ENCODE measurements around the gene KHNYN. TPM values are rescaled to one million over a fixed set of nuclear protein-coding genes. Genes with fewer than 3 reads are reported as not detected.
"Not testable (repeated sequence)": the region's sequence is repeated elsewhere in the genome, so short reads cannot be mapped to it uniquely, and the experiment has no call there.

KHNYN gene
- total RNA-seq, 4 donors from 2014 or later = 66.0 to 147 (median 90.6) TPM

GRCh38 chr14:24443053-24443665 is 13.4 kb downstream of the KHNYN start:
- intact Hi-C loops (cut with DNase I; ENCODE audit: low total_unique reads) = loop anchor here (5.0 kb wide), 1 partner anchor 1936 kb away; no protein-coding TSS in a partner anchor
- peak in 1 of 2 donors; percentile 14 for DNase-seq (ENCODE audit: low spot score in 2 of 2)
- 5% methylated on average over 6 of the region's 7 CpGs for WGBS, 2 donors
- H3K4me3 ChIP-seq (ENCODE audit: low read depth, poor library complexity, severe bottlenecking) = no peak overlapping the region
- TF ChIP-seq CTCF (IDR thresholded peaks at IDR 0.05) = no peak
- no peak for TF ChIP-seq POLR2A (IDR thresholded peaks at IDR 0.05)

GRCh38 chr14:24450828-24451227 is 21.1 kb downstream of the KHNYN start:
- WGBS, 2 donors = 89 to 90% methylated on average over 2 of the region's 2 CpGs

GRCh38 chr14:24456980-24457379 is 27.2 kb downstream of the KHNYN start:
- peak in 1 of 2 donors; percentile 4 for DNase-seq (ENCODE audit: low spot score in 2 of 2)
- intact Hi-C loops (cut with DNase I; ENCODE audit: low total_unique reads) = no loop called here
- no peak overlapping the region for H3K4me3 ChIP-seq (ENCODE audit: low read depth, poor library complexity, severe bottlenecking)
- TF ChIP-seq POLR2A (IDR thresholded peaks at IDR 0.05) (no peak), CTCF (IDR thresholded peaks at IDR 0.05) (no peak)

More at GRCh38 chr14:24450828-24451227, 21.1 kb downstream of the KHNYN start:
- intact Hi-C loops (cut with DNase I; ENCODE audit: low total_unique reads); H3K4me3 ChIP-seq (ENCODE audit: low read depth, poor library complexity, severe bottlenecking); DNase-seq (ENCODE audit: low spot score in 2 of 2): not testable (repeated sequence)

GRCh38 chr14:24458736-24459135 is 29.0 kb downstream of the KHNYN start:
- 74 to 92% methylated on average over 1 of the region's 1 CpG for WGBS, 2 donors
- intact Hi-C loops (cut with DNase I; ENCODE audit: low total_unique reads) = no loop called here
- H3K4me3 ChIP-seq (ENCODE audit: low read depth, poor library complexity, severe bottlenecking) = no peak overlapping the region
- TF ChIP-seq CTCF (IDR thresholded peaks at IDR 0.05) (no peak), POLR2A (IDR thresholded peaks at IDR 0.05) (no peak)
- DNase-seq (ENCODE audit: low spot score in 2 of 2) = peak in 1 of 2 donors; percentile 70

GRCh38 chr14:24459331-24459730 is 29.6 kb downstream of the KHNYN start:
- intact Hi-C loops (cut with DNase I; ENCODE audit: low total_unique reads) = no loop called here
- H3K4me3 ChIP-seq (ENCODE audit: low read depth, poor library complexity, severe bottlenecking) = no peak overlapping the region
- 76 to 89% methylated on average over 3 of the region's 3 CpGs for WGBS, 2 donors
- no peak for TF ChIP-seq POLR2A (IDR thresholded peaks at IDR 0.05)
- TF ChIP-seq CTCF (IDR thresholded peaks at IDR 0.05) = no peak
- peak in 1 of 2 donors; percentile 46 for DNase-seq (ENCODE audit: low spot score in 2 of 2)

GRCh38 chr14:24461336-24461735 is 31.6 kb downstream of the KHNYN start:
- intact Hi-C loops (cut with DNase I; ENCODE audit: low total_unique reads) = no loop called here
- no peak for TF ChIP-seq POLR2A (IDR thresholded peaks at IDR 0.05)
- TF ChIP-seq CTCF (IDR thresholded peaks at IDR 0.05) = no peak
- H3K4me3 ChIP-seq (ENCODE audit: low read depth, poor library complexity, severe bottlenecking) = no peak overlapping the region
- DNase-seq (ENCODE audit: low spot score in 2 of 2) = no peak

All from lower leg skin (tissue), 4 donors.